ENCODE measurements around the gene FAM131A.

Gene FAM131A

DNA sequence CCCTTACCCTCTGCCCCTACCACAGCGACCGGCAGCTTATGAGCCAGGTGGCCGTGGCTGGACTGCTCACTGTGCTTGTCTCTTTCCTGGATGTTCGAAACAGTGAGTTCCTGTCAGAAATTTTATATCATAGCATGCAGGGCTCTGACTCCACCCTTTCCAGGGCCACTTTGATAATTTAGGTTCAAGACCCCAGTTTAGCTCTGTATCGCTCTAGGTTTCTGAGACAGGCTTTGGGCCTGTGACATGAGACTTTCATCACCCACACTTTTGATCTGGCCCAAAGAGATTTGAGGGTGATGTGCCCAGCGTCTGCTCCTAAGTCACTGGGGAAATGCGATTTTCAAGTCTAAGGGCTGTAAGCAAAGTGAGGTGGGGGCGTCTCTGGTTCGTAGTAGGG is 29.5 kb upstream of the FAM131A start:
- TF ChIP-seq GATA3 (IDR thresholded peaks at IDR 0.05; ENCODE audit: low read depth, low read length) (no peak), GATA2 (IDR thresholded peaks at IDR 0.05; ENCODE audit: low read depth, low read length) (no peak)

DNA sequence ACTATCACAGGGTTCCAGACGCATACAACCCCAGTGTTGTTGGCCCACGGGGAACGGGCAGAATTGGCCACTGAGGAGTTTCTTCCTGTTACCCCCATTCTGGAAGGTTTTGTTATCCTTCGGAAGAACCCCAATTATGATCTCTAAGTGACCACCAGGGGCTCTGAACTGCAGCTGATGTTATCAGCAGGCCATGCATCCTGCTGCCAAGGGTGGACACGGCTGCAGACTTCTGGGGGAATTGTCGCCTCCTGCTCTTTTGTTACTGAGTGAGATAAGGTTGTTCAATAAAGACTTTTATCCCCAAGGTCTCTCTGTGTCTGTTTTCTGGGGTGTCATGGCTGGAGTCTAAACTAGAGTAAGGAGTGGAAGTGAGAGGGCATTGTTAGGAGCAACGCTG is 28.7 kb upstream of the FAM131A start:
- TF ChIP-seq GATA3 (IDR thresholded peaks at IDR 0.05; ENCODE audit: low read depth, low read length) (peak; percentile 73), GATA2 (IDR thresholded peaks at IDR 0.05; ENCODE audit: low read depth, low read length) (peak; percentile 94)

DNA sequence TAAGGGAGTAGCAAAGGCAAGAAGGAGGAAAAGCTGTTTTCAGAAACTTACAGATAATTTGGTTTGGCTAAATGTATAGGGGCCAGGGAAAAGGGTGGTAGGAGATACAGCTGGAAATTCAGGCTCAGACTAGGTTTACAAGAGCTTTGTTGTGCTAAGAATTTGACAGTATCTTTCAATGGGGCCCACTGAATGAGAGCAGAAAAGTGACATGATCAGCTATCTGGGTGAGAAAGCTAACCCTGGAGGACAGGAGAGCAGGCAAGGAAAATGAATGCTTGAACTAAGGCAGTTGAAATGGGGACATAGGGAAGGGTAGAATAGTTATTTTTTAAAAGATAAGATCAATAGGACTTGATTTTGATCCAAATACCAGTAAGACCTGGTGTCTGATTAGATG is 25.8 kb upstream of the FAM131A start:
- TF ChIP-seq GATA3 (IDR thresholded peaks at IDR 0.05; ENCODE audit: low read depth, low read length) (no peak), GATA2 (IDR thresholded peaks at IDR 0.05; ENCODE audit: low read depth, low read length) (no peak)

DNA sequence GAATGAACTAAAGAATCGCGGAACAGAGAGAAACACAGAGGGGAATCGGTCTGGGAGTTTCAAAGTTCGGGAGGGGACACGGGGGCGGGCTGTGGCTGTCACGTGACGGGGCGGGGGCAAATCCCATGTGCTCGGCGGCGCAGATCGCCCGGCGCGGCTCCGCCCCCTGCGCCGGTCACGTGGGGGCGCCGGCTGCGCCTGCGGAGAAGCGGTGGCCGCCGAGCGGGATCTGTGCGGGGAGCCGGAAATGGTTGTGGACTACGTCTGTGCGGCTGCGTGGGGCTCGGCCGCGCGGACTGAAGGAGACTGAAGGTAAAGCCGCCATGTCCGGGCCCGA is 23.1 kb upstream of the FAM131A start, which contains the start of gene EIF4G1:
Gene EIF4G1, plus strand, starts transcription at position 244 of the 337 bp plus-strand sequence. CDS start 1,191 bp downstream, outside the sequence.
- no peak for TF ChIP-seq GATA3 (IDR thresholded peaks at IDR 0.05; ENCODE audit: low read depth, low read length)
- TF ChIP-seq GATA2 (IDR thresholded peaks at IDR 0.05; ENCODE audit: low read depth, low read length), result no peak

- no peak for TF ChIP-seq GATA2 (IDR thresholded peaks at IDR 0.05; ENCODE audit: low read depth, low read length)
- no peak for TF ChIP-seq GATA3 (IDR thresholded peaks at IDR 0.05; ENCODE audit: low read depth, low read length)
Measured at GRCh38 chr3:184314700-184315542, 22.5 kb upstream of the FAM131A start.

DNA sequence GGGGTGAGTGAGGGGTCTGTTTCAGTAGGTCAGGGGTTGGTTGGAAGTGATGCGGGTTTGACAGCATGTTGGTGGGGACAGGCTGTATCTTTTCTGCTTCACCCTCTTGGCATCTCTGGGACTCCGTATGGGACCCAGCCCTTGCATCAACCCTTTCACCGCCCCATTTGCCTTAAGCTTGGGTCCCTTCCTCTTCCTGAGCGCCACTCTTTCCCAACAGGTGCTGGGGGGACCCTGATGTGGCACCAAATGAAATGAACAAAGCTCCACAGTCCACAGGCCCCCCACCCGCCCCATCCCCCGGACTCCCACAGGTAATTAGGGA is 21.9 kb upstream of the FAM131A start:
- TF ChIP-seq GATA2 (IDR thresholded peaks at IDR 0.05; ENCODE audit: low read depth, low read length) (no peak), GATA3 (IDR thresholded peaks at IDR 0.05; ENCODE audit: low read depth, low read length) (no peak)

- TF ChIP-seq GATA2 (IDR thresholded peaks at IDR 0.05; ENCODE audit: low read depth, low read length), result no peak
- TF ChIP-seq GATA3 (IDR thresholded peaks at IDR 0.05; ENCODE audit: low read depth, low read length), result no peak
Measured at GRCh38 chr3:184315871-184316661, 21.3 kb upstream of the FAM131A start.

- TF ChIP-seq GATA2 (IDR thresholded peaks at IDR 0.05; ENCODE audit: low read depth, low read length) (no peak), GATA3 (IDR thresholded peaks at IDR 0.05; ENCODE audit: low read depth, low read length) (no peak)
Measured at GRCh38 chr3:184316792-184317191, 20.6 kb upstream of the FAM131A start.

DNA sequence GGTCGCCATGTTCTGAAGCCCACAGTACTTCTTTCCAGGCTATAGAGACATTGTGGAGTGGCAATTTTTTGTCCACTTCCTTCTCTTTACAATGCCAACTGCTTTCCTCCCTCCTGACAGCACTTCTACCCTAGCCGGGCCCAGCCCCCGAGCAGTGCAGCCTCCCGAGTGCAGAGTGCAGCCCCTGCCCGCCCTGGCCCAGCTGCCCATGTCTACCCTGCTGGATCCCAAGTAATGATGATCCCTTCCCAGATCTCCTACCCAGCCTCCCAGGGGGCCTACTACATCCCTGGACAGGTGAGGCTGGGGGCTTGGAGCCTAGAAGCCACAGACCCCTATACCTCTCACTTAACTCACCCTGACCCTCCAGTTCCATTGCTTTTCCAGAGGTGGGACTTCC is 20.2 kb upstream of the FAM131A start:
- no peak for TF ChIP-seq GATA3 (IDR thresholded peaks at IDR 0.05; ENCODE audit: low read depth, low read length)
- no peak for TF ChIP-seq GATA2 (IDR thresholded peaks at IDR 0.05; ENCODE audit: low read depth, low read length)

GRCh38 chr3:184320104-184320445 is 17.3 kb upstream of the FAM131A start:
- TF ChIP-seq GATA2 (IDR thresholded peaks at IDR 0.05; ENCODE audit: low read depth, low read length) (no peak), GATA3 (IDR thresholded peaks at IDR 0.05; ENCODE audit: low read depth, low read length) (no peak)

GRCh38 chr3:184321666-184322065 is 15.7 kb upstream of the FAM131A start:
- TF ChIP-seq GATA3 (IDR thresholded peaks at IDR 0.05; ENCODE audit: low read depth, low read length), result no peak
- no peak for TF ChIP-seq GATA2 (IDR thresholded peaks at IDR 0.05; ENCODE audit: low read depth, low read length)

DNA sequence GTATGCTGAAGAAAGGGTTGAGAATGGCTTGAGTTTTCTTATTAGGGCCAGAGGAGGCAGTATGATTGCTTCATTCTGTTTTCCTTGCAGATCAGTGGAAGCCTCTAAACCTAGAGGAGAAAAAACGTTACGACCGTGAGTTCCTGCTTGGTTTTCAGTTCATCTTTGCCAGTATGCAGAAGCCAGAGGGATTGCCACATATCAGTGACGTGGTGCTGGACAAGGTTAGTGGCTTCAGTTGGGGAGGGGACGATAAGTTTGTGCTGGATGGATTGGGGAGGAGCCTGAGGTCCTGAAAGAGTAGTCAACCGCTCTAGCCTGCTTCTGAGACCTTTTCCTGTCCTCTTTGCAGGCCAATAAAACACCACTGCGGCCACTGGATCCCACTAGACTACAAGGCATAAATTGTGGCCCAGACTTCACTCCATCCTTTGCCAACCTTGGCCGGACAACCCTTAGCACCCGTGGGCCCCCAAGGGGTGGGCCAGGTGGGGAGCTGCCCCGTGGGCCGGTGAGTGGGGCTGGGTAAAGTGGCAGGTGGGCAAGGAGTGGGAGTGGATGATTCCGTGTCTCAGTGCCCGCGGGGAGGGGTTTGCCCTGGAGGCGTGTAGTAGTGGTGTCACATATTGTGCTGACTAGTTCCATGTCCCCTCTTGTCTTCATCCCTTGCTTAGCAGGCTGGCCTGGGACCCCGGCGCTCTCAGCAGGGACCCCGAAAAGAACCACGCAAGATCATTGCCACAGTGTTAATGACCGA is 14.5 kb upstream of the FAM131A start:
- no peak for TF ChIP-seq GATA2 (IDR thresholded peaks at IDR 0.05; ENCODE audit: low read depth, low read length)
- no peak for TF ChIP-seq GATA3 (IDR thresholded peaks at IDR 0.05; ENCODE audit: low read depth, low read length)

GRCh38 chr3:184323696-184324095 is 13.7 kb upstream of the FAM131A start:
- no peak for TF ChIP-seq GATA2 (IDR thresholded peaks at IDR 0.05; ENCODE audit: low read depth, low read length)
- no peak for TF ChIP-seq GATA3 (IDR thresholded peaks at IDR 0.05; ENCODE audit: low read depth, low read length)

DNA sequence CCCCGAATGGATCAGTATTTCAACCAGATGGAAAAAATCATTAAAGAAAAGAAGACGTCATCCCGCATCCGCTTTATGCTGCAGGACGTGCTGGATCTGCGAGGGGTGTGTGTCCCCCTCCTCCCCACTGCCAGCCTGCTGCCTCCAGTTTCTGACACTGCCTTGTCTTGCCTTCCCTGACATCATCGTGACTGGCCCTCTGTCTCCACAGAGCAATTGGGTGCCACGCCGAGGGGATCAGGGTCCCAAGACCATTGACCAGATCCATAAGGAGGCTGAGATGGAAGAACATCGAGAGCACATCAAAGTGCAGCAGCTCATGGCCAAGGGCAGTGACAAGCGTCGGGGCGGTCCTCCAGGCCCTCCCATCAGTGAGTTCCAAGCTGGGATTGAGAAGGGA is 12.1 kb upstream of the FAM131A start:
- TF ChIP-seq GATA2 (IDR thresholded peaks at IDR 0.05; ENCODE audit: low read depth, low read length) (no peak), GATA3 (IDR thresholded peaks at IDR 0.05; ENCODE audit: low read depth, low read length) (no peak)
